Superior temporal gyrus (tissue), 1 donor: ENCODE results near the gene TRAF3.

Experiments used
- DNase-seq: peaks from one replicate; pipeline ENCODE4 v3.0.0-alpha.2; 2016; ENCODE audit errors: extremely low spot score

TRAF3 gene

GRCh38 chr14:102937331-102938175 lies 160.3 kb downstream of the TRAF3 start:
- DNase-seq: no peak

- no peak for DNase-seq
Measured at GRCh38 chr14:102938191-102938590, 160.9 kb downstream of the TRAF3 start.

GRCh38 chr14:102939329-102939728 lies 162.1 kb downstream of the TRAF3 start:
- DNase-seq: no peak

GRCh38 chr14:102939820-102940561 lies 162.7 kb downstream of the TRAF3 start:
- no peak for DNase-seq

- no peak for DNase-seq
Measured at GRCh38 chr14:102940729-102941362, 163.6 kb downstream of the TRAF3 start.

- no peak for DNase-seq
Measured at GRCh38 chr14:102941419-102942011, 164.3 kb downstream of the TRAF3 start.

GRCh38 chr14:102942069-102942468 lies 164.8 kb downstream of the TRAF3 start:
- DNase-seq: no peak

GRCh38 chr14:102943454-102943853 lies 166.2 kb downstream of the TRAF3 start:
- no peak for DNase-seq

GRCh38 chr14:102943979-102944378 lies 166.7 kb downstream of the TRAF3 start:
- DNase-seq: no peak

GRCh38 chr14:102944448-102945330 lies 167.4 kb downstream of the TRAF3 start:
- no peak for DNase-seq

GRCh38 chr14:102945346-102946130 lies 168.3 kb downstream of the TRAF3 start:
- DNase-seq: no peak

GRCh38 chr14:102947321-102948103 lies 170.3 kb downstream of the TRAF3 start:
- DNase-seq: no peak

- no peak for DNase-seq
Measured at GRCh38 chr14:102948698-102949061, 171.4 kb downstream of the TRAF3 start.

- no peak for DNase-seq
Measured at GRCh38 chr14:102949062-102949800, 172.0 kb downstream of the TRAF3 start.

GRCh38 chr14:102949801-102950451 lies 172.7 kb downstream of the TRAF3 start:
- DNase-seq: peak; percentile 92

GRCh38 chr14:102951034-102951433 lies 173.8 kb downstream of the TRAF3 start:
- DNase-seq: peak; percentile 96

- DNase-seq: no peak
Measured at GRCh38 chr14:102951799-102952198, 174.6 kb downstream of the TRAF3 start.

GRCh38 chr14:102952276-102952675 lies 175.0 kb downstream of the TRAF3 start:
- no peak for DNase-seq
